ENCODE data around the gene DAPK1. TPM values are rescaled to one million over a fixed set of nuclear protein-coding genes. Genes with fewer than 3 reads are reported as not detected.

The DAPK1 gene
- total RNA-seq, 2 donors from 2014 or later: 28.9 to 37.8 TPM

DNA sequence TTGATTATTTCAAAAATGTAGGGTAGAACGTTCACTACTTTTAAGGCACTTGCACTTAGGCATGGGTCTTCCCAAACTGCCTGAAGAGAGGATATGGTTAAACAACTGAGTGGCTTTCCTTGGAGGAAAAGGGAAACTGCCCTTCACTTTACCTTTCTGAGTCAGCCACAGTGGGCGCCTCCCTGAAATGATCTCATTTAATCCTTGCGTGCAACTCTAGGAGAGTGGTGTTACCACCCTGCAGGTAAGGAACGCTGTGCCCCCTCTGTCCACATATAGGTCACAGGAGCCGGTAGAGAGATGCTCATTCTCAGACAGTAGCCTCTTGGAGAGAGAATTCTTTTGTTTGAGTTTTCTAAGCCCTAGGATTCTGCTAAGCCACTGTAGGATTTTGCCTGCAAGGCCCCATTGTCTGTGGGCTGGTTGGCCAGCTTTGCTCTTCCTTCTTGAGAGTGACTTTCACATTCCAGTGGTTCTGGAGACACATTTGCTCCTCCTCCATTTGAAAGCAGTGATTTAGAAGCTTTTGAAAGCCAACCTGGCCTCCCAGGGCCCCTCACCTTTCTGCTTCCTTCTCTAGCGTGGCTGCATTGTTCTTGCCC, 118.0 kb downstream of the DAPK1 start:
- Mint-ChIP-seq H3K4me1 (ENCODE audit: low read depth) (no peaks in the 10 kb centered on the region), H3K27me3 (ENCODE audit: low read depth) (peaks cover 19% of the 10 kb centered on the region), H3K4me3 (no peak overlapping the region), H3K36me3 (ENCODE audit: insufficient read depth in 2 of 2) (peaks cover 1 to 5% of the 10 kb centered on the region in 2 donors), H3K27ac (no peak overlapping the region), H3K9me3 (peaks cover 0 to 4% of the 10 kb centered on the region in 2 donors)
- DNase-seq (no peak), ATAC-seq (replicated peaks in 1 of 2) (no peak)

DNA sequence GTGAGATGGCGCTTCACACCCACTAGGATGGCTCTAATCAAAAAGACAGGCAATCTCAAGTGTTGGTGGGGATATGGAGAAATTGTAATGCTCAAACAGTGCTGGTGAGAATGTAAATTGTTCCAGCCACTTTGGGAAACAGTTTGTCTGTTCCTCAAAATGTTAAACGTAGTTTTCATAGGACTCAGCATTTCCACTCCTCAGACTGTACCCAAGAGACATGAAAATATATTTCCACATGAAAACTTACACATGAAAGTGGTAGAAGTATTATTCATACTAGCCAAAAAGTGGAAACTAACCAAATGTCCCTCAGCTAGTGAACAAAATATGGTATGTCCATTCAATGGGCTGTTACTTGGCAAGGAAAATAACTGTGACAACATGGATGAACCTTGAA, 120.6 kb downstream of the DAPK1 start:
- ATAC-seq (replicated peaks in 1 of 2): no peak
- H3K9me3 Mint-ChIP-seq: peaks cover 0 to 4% of the 10 kb centered on the region in 2 donors
- H3K4me1 Mint-ChIP-seq (ENCODE audit: low read depth): no peaks in the 10 kb centered on the region
- H3K36me3 Mint-ChIP-seq (ENCODE audit: insufficient read depth in 2 of 2): peaks cover 1 to 5% of the 10 kb centered on the region in 2 donors
- peaks cover 19% of the 10 kb centered on the region for H3K27me3 Mint-ChIP-seq (ENCODE audit: low read depth)
- H3K4me3 Mint-ChIP-seq: no peak overlapping the region
- DNase-seq: no peak
- no peak overlapping the region for H3K27ac Mint-ChIP-seq

DNA sequence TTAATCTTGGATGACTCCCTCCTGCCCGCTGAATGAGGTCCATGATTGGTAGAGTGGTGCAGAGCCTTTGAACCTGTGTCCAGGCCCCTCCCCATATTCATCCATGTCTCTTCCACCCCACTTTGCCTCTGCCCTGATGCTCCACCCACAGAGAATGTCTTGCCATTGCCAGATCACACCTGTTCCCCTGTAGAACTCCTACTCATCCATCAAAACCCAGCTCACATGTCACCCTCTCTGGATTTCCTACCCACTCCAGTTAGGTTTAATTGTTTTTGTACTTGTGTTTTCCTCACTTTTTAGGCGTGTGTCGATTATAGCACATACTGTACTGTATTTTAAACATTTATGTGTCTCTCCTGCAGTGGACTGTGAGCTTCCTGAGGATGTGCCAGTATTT, 121.3 kb downstream of the DAPK1 start:
- Mint-ChIP-seq H3K4me3 (no peak overlapping the region), H3K27me3 (ENCODE audit: low read depth) (peaks cover 19% of the 10 kb centered on the region), H3K27ac (no peak overlapping the region), H3K36me3 (ENCODE audit: insufficient read depth in 2 of 2) (peaks cover 0 to 5% of the 10 kb centered on the region in 2 donors), H3K9me3 (peaks cover 0 to 4% of the 10 kb centered on the region in 2 donors), H3K4me1 (ENCODE audit: low read depth) (no peaks in the 10 kb centered on the region)
- ATAC-seq (replicated peaks in 1 of 2) (no peak), DNase-seq (no peak)

GRCh38 chr9:87619346-87619745, 121.7 kb downstream of the DAPK1 start:
- Mint-ChIP-seq H3K4me1 (ENCODE audit: low read depth) (no peaks in the 10 kb centered on the region), H3K27me3 (ENCODE audit: low read depth) (peaks cover 17% of the 10 kb centered on the region), H3K9me3 (peaks cover 0 to 4% of the 10 kb centered on the region in 2 donors), H3K4me3 (no peak overlapping the region), H3K36me3 (ENCODE audit: insufficient read depth in 2 of 2) (peaks cover 0 to 5% of the 10 kb centered on the region in 2 donors), H3K27ac (no peak overlapping the region)
- no peak for DNase-seq
- no peak for ATAC-seq (replicated peaks in 1 of 2)

DNA sequence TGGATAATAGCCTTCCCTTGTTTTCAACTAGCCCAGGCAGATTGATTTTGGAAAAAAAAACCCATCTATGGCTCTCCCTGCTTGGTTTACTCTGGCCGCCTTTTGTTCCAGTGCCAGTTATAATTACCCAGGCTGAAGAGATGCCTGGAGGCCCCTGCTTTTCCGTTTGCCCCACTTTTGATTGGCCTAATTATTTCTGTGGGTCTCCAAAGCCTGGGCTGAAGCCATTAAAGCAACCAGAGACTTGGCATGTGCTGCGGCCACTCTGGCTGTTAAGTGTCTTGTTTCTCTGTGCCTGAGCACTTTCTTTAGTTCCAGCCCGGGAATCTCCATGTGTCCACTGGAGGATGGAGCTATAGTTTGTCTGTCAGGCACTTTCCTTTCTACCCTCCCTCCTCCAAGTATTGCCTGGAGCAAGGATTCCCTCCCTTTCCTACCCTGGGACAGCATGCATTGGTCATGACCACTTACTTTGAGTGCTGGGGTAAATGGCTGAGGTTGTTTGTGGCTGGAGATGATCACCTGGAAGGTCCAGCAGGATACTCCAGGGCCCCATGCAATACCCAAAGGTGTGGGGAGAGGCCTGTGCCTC, 123.2 kb downstream of the DAPK1 start:
- Mint-ChIP-seq H3K4me1 (ENCODE audit: low read depth) (no peaks in the 10 kb centered on the region), H3K9me3 (peaks cover 0 to 4% of the 10 kb centered on the region in 2 donors), H3K27me3 (ENCODE audit: low read depth) (peaks cover 10% of the 10 kb centered on the region), H3K4me3 (no peak overlapping the region), H3K36me3 (ENCODE audit: insufficient read depth in 2 of 2) (peaks cover 0 to 4% of the 10 kb centered on the region in 2 donors), H3K27ac (no peak overlapping the region)
- ATAC-seq (replicated peaks in 1 of 2) (no peak), DNase-seq (no peak)

GRCh38 chr9:87622098-87622497, 124.4 kb downstream of the DAPK1 start:
- no peak overlapping the region for H3K4me3 Mint-ChIP-seq
- H3K9me3 Mint-ChIP-seq: peaks cover 0 to 4% of the 10 kb centered on the region in 2 donors
- ATAC-seq (replicated peaks in 1 of 2) (no peak), DNase-seq (no peak)
- peaks cover 10% of the 10 kb centered on the region for H3K27me3 Mint-ChIP-seq (ENCODE audit: low read depth)
- no peaks in the 10 kb centered on the region for H3K4me1 Mint-ChIP-seq (ENCODE audit: low read depth)
- peaks cover 0 to 4% of the 10 kb centered on the region in 2 donors for H3K36me3 Mint-ChIP-seq (ENCODE audit: insufficient read depth in 2 of 2)
- H3K27ac Mint-ChIP-seq: no peak overlapping the region

GRCh38 chr9:87622923-87623322, 125.3 kb downstream of the DAPK1 start:
- Mint-ChIP-seq H3K9me3 (peaks cover 0 to under 1% of the 10 kb centered on the region in 2 donors), H3K4me3 (no peak overlapping the region), H3K36me3 (ENCODE audit: insufficient read depth in 2 of 2) (peaks cover 0 to under 1% of the 10 kb centered on the region in 2 donors), H3K27me3 (ENCODE audit: low read depth) (peaks cover 3% of the 10 kb centered on the region), H3K27ac (no peak overlapping the region), H3K4me1 (ENCODE audit: low read depth) (no peaks in the 10 kb centered on the region)
- ATAC-seq (replicated peaks in 1 of 2): no peak
- no peak for DNase-seq

DNA sequence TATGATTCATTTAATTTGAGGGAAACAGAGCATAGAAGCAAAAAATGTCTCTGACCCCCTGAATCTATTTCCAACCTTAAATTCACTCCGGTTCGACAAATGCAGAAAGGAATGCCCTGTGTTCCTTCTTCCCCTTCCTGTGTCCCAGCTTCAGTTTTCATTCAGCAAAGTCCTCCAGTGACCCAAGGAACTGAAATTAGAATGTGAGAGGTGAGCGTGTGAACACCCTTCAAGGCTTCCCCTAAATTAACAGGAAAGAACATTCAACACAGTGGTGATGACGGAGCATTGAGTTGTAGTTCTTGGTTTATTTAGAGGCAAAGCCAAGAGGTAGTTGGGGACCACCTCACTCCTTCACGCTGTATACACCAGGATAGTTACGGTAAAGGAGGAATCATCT, 130.7 kb downstream of the DAPK1 start:
- no peaks in the 10 kb centered on the region for H3K36me3 Mint-ChIP-seq (ENCODE audit: insufficient read depth in 2 of 2)
- no peak overlapping the region for H3K27ac Mint-ChIP-seq
- H3K9me3 Mint-ChIP-seq: peaks cover 0 to 2% of the 10 kb centered on the region in 2 donors
- H3K27me3 Mint-ChIP-seq (ENCODE audit: low read depth): no peaks in the 10 kb centered on the region
- ATAC-seq (replicated peaks in 1 of 2) (no peak), DNase-seq (no peak)
- no peak overlapping the region for H3K4me3 Mint-ChIP-seq
- no peaks in the 10 kb centered on the region for H3K4me1 Mint-ChIP-seq (ENCODE audit: low read depth)

GRCh38 chr9:87629104-87629503, 131.4 kb downstream of the DAPK1 start:
- ATAC-seq (replicated peaks in 1 of 2) (no peak), DNase-seq (no peak)
- Mint-ChIP-seq H3K4me1 (ENCODE audit: low read depth) (no peaks in the 10 kb centered on the region), H3K36me3 (ENCODE audit: insufficient read depth in 2 of 2) (no peaks in the 10 kb centered on the region), H3K27ac (no peak overlapping the region), H3K27me3 (ENCODE audit: low read depth) (no peaks in the 10 kb centered on the region), H3K9me3 (peaks cover 0 to 2% of the 10 kb centered on the region in 2 donors), H3K4me3 (no peak overlapping the region)

DNA sequence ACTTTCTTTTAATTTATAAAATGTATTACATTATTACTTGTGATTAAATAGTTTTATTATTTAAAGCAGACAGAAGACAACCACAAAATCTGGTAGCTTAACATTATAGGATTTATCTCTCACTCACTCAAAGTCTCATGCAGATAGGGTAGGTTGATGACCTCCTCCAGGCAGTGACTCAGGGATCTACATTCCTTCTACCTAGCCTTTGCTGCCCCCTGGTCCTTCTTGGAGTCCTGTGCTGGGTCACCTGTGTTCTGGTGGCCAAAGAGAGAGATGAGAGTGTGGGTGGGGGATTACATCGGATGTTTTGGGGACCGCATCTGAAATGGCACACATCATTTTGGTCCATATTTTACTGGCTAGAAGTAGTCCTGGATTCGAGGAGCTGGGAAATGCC, 132.6 kb downstream of the DAPK1 start:
- Mint-ChIP-seq H3K4me3 (no peak overlapping the region), H3K4me1 (ENCODE audit: low read depth) (no peaks in the 10 kb centered on the region), H3K9me3 (peaks cover 0 to 2% of the 10 kb centered on the region in 2 donors), H3K36me3 (ENCODE audit: insufficient read depth in 2 of 2) (no peaks in the 10 kb centered on the region), H3K27me3 (ENCODE audit: low read depth) (no peaks in the 10 kb centered on the region), H3K27ac (no peak overlapping the region)
- DNase-seq (no peak), ATAC-seq (replicated peaks in 1 of 2) (no peak)

GRCh38 chr9:87630846-87631245, 133.2 kb downstream of the DAPK1 start:
- no peak overlapping the region for H3K4me3 Mint-ChIP-seq
- no peak overlapping the region for H3K27ac Mint-ChIP-seq
- no peaks in the 10 kb centered on the region for H3K4me1 Mint-ChIP-seq (ENCODE audit: low read depth)
- H3K9me3 Mint-ChIP-seq: peaks cover 0 to 2% of the 10 kb centered on the region in 2 donors
- DNase-seq (no peak), ATAC-seq (replicated peaks in 1 of 2) (no peak)
- H3K27me3 Mint-ChIP-seq (ENCODE audit: low read depth): no peaks in the 10 kb centered on the region
- H3K36me3 Mint-ChIP-seq (ENCODE audit: insufficient read depth in 2 of 2): no peaks in the 10 kb centered on the region

- no peak for DNase-seq
- Mint-ChIP-seq H3K27ac (no peak overlapping the region), H3K4me3 (no peak overlapping the region), H3K27me3 (ENCODE audit: low read depth) (peaks cover 7% of the 10 kb centered on the region), H3K9me3 (no peaks in the 10 kb centered on the region), H3K4me1 (ENCODE audit: low read depth) (no peaks in the 10 kb centered on the region), H3K36me3 (ENCODE audit: insufficient read depth in 2 of 2) (no peaks in the 10 kb centered on the region)
- ATAC-seq (replicated peaks in 1 of 2): no peak
Observed at GRCh38 chr9:87635656-87636501, 138.2 kb downstream of the DAPK1 start.

- H3K27me3 Mint-ChIP-seq (ENCODE audit: low read depth): peaks cover 7% of the 10 kb centered on the region
- H3K9me3 Mint-ChIP-seq: no peaks in the 10 kb centered on the region
- no peaks in the 10 kb centered on the region for H3K4me1 Mint-ChIP-seq (ENCODE audit: low read depth)
- ATAC-seq (replicated peaks in 1 of 2): no peak
- H3K36me3 Mint-ChIP-seq (ENCODE audit: insufficient read depth in 2 of 2): no peaks in the 10 kb centered on the region
- no peak for DNase-seq
- no peak overlapping the region for H3K27ac Mint-ChIP-seq
- no peak overlapping the region for H3K4me3 Mint-ChIP-seq
Observed at GRCh38 chr9:87638292-87638691, 140.6 kb downstream of the DAPK1 start.
